Motor neuron (in vitro differentiated cells): ENCODE measurements around the gene ZNF594. TPM values are rescaled to one million over a fixed set of nuclear protein-coding genes. Genes with fewer than 3 reads are reported as not detected.
"Not testable (repeated sequence)": the region's sequence is repeated elsewhere in the genome, so short reads cannot be mapped to it uniquely, and the experiment has no call there.

Source experiments
- ATAC-seq, 8 experiments: fragments of 200-7000 bp; cut with Tn5 transposase; replicated peaks in 6 of 8; 2 replicates each; pipeline ENCODE4 v1.8.0; 2021; ENCODE audit warnings: mild to moderate bottlenecking in 8 of 8, moderate library complexity in 8 of 8
- H3K27ac ChIP-seq, 2 donors: fragments of 250-450 bp; sonication (Bioruptor Pico); 2 replicates each; pipeline ENCODE4 v1.9.0; 2021; ENCODE audit warnings: antibody characterized with exemption in 2 of 2, mild to moderate bottlenecking in 2 of 2, moderate library complexity in 1 of 2
- H3K4me1 ChIP-seq, 2 donors: fragments of 250-450 bp; sonication (Bioruptor Pico); replicated peaks in 1 of 2; 2 replicates each; pipeline ENCODE4 v1.6.1; 2021; ENCODE audit warnings: antibody characterized with exemption in 2 of 2, mild to moderate bottlenecking in 2 of 2, moderate library complexity in 1 of 2
- H3K4me3 ChIP-seq, 5 donors: fragments of 250-450 bp; sonication (Bioruptor Pico); 2 replicates each; pipeline ENCODE4 v1.9.0; 2021; ENCODE audit warnings: antibody characterized with exemption in 5 of 5, mild to moderate bottlenecking in 5 of 5, moderate library complexity in 4 of 5
- WGBS, 10 experiments: fragments of 450-650 bp; shearing (Covaris generic); methylation state at CpG; one replicate each; pipeline ENCODE4 v1.0.0; 2022; 5-methylcytosine and 5-hydroxymethylcytosine counted together
- in situ Hi-C, 9 experiments: fragments of 400-800 bp; cut with MboI; loops; one replicate each; pipeline ENCODE4 v1.15.0; 2021; ENCODE audit warnings: low sequenced_read_pairs in 9 of 9, low pct_unique_long_range_greater_than_20kb in 2 of 9; ENCODE audit not compliant: unreplicated experiment in 9 of 9
- total RNA-seq, 8 experiments: library from RNA; unstranded; fragments of 300-600 nt; gene quantifications; 2 replicates each; pipeline versions ENCODE4 v1.2.3 to v1.2.4, GENCODE V29; 2022

ZNF594 gene
- total RNA-seq, 8 experiments from 2014 or later = 9.5 to 18.9 (median 14.0) TPM

DNA sequence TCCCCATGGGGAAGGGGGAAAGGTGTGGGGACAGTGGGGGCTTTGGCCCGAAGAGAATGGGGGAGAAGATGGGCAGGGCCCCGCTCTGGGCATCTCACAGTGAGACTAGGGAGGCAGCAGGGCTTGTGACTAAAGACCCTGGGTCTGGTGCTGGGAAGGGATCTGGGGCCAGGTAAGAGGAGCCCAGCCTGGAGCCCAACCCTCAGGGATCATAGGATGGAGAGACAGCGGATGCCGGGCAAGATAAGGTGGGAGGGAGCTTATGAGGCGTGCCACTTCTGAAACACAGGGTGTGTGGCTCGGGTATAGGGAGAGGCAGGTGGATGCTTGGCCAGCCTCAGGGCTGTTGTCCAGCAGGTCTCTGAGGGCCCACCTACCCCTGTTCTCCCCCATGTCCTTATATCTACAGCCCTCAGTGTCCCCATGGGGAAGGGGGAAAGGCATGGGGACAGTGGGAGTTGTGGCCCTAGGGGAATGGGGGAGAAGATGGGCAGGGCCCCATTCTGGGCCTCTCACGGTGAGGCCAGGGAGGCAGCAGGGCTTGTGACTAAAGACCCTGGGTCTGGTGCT lies 60.4 kb downstream of the ZNF594 start:
- in situ Hi-C loops = no loop called here
- Histone ChIP-seq H3K4me1 (no peaks in the 10 kb centered on the region), H3K27ac (no peak overlapping the region), H3K4me3 (no peak overlapping the region)
- 0 to 100% (median 80%) methylated on average over 1 to 3 of the region's 7 CpGs; no CpG with 5 or more reads in 7 of the 10 experiments for WGBS, 10 experiments
- ATAC-seq = no peak

- WGBS, 10 experiments = 10 to 40% (median 39%) methylated on average over 1 to 2 of the region's 5 CpGs; no CpG with 5 or more reads in 7 of the 10 experiments
- ATAC-seq, H3K4me3 ChIP-seq, in situ Hi-C loops, H3K4me1 ChIP-seq, H3K27ac ChIP-seq: not testable (repeated sequence)
These were observed 61.0 kb downstream of the ZNF594 start for GRCh38 chr17:5130687-5131086.

- in situ Hi-C loops, H3K4me3 ChIP-seq, ATAC-seq, H3K27ac ChIP-seq, H3K4me1 ChIP-seq: not testable (repeated sequence)
- 31 to 100% (median 90%) methylated on average over 2 to 3 of the region's 10 CpGs; no CpG with 5 or more reads in 6 of the 10 experiments for WGBS, 10 experiments
These were observed 61.4 kb downstream of the ZNF594 start for GRCh38 chr17:5130261-5130660.

- ATAC-seq, in situ Hi-C loops: not testable (repeated sequence)
- WGBS, 10 experiments = 80 to 93% (median 90%) methylated on average over 1 to 3 of the region's 8 CpGs; no CpG with 5 or more reads in 7 of the 10 experiments
These were observed 61.9 kb downstream of the ZNF594 start for GRCh38 chr17:5129770-5130169.

More at GRCh38 chr17:5129770-5130169, 61.9 kb downstream of the ZNF594 start:
- H3K4me1 ChIP-seq, H3K4me3 ChIP-seq, H3K27ac ChIP-seq: not testable (repeated sequence)

Other genes with a start within 250 kb of the ZNF594 start
- gene PFN1, start 243.3 kb downstream of the ZNF594 start, total RNA-seq = 100 to 1,000 TPM; 143 to 541 (median 257) TPM
- 10 to 100 TPM in 6 of 8 experiments, 1 to 10 TPM in 2; 5.4 to 36.5 (median 14.9) TPM for gene ENO3, start 240.7 kb downstream of the ZNF594 start, total RNA-seq
- 100 to 1,000 TPM in 1 of 8 experiments, 10 to 100 TPM in 7; 62.9 to 128 (median 87.9) TPM for gene SPAG7, start 224.1 kb downstream of the ZNF594 start, total RNA-seq
- gene CAMTA2, start 204.2 kb downstream of the ZNF594 start, total RNA-seq = 10 to 100 TPM in 4 of 8 experiments, 1 to 10 TPM in 4; 6.2 to 36.9 (median 10.6) TPM
- gene INCA1, start 194.3 kb downstream of the ZNF594 start, total RNA-seq = 1 to 10 TPM in 3 of 8 experiments, under 1 TPM in 5; 0.54 to 2.4 (median 0.78) TPM
- 10 to 100 TPM in 4 of 8 experiments, 1 to 10 TPM in 4; 3.9 to 76.4 (median 16.4) TPM for gene KIF1C, start 193.9 kb downstream of the ZNF594 start, total RNA-seq
- 1 to 10 TPM in 1 of 8 experiments, under 1 TPM in 7; 0.05 to 1.6 (median 0.38) TPM for gene SLC52A1, start 156.4 kb downstream of the ZNF594 start, total RNA-seq
- gene ZFP3, start 113.4 kb downstream of the ZNF594 start, total RNA-seq = 1 to 10 TPM in 5 of 8 experiments, under 1 TPM in 3; 0.22 to 8.5 (median 1.6) TPM
- gene ZNF232, start 80.0 kb downstream of the ZNF594 start, total RNA-seq = 10 to 100 TPM in 7 of 8 experiments, 1 to 10 TPM in 1; 6.0 to 22.3 (median 16.1) TPM
- gene USP6, start 75.8 kb downstream of the ZNF594 start, total RNA-seq = under 1 TPM; 0.17 to 1.00 (median 0.47) TPM
- 1 to 10 TPM in 1 of 8 experiments, under 1 TPM in 6, not detected in 1; 0.21 to 1.2 (median 0.43) TPM for gene SCIMP, start 43.0 kb upstream of the ZNF594 start, total RNA-seq
- gene RABEP1, start 90.4 kb upstream of the ZNF594 start, total RNA-seq = 10 to 100 TPM; 38.5 to 65.4 (median 47.4) TPM
- gene NUP88, start 227.8 kb upstream of the ZNF594 start, total RNA-seq = 100 to 1,000 TPM in 2 of 8 experiments, 10 to 100 TPM in 6; 42.0 to 146 (median 64.9) TPM
- gene RPAIN, start 228.3 kb upstream of the ZNF594 start, total RNA-seq = 100 to 1,000 TPM in 4 of 8 experiments, 10 to 100 TPM in 4; 54.7 to 126 (median 99.1) TPM
- 100 to 1,000 TPM in 6 of 8 experiments, 10 to 100 TPM in 2; 92.1 to 408 (median 133) TPM for gene C1QBP, start 247.3 kb upstream of the ZNF594 start, total RNA-seq